IMR-90 (cell line): ENCODE results near the gene ADCK1. TPM values are rescaled to one million over a fixed set of nuclear protein-coding genes. Genes with fewer than 3 reads are reported as not detected.

ENCODE experiments used
- ATAC-seq: fragments of 200-7000 bp; cut with Tn5 transposase; 2 replicates; pipeline ENCODE4 v1.9.1; 2020; ENCODE audit warnings: low read depth, mild to moderate bottlenecking, moderate library complexity
- BruUV-seq: library from RNA; stranded (reverse); fragments of 400-500 nt; replicated peaks from 2 replicates; lab custom pipeline; 2021; lab: Mats Ljungman, UMichigan
- CTCF ChIA-PET: fragments of 300-600 bp; formaldehyde crosslinking; extraction: SDS; loops from one replicate; lab custom pipeline; 2021; ENCODE audit warnings: antibody characterized with exemption; lab: Yijun Ruan, JAX
- POLR2A ChIA-PET: fragments of 300-600 bp; sonication (Branson Sonifier 250); formaldehyde crosslinking; loops from one replicate; lab custom pipeline; 2022; ENCODE audit warnings: antibody characterized with exemption; ENCODE audit not compliant: unreplicated experiment; lab: Charles Lee
- DNase-seq: peaks from one replicate; pipeline ENCODE4 v3.0.0; 2013
- H2AFZ ChIP-seq: replicated peaks from 2 replicates; pipeline ENCODE3; 2013; ENCODE audit warnings: low read length, mild to moderate bottlenecking; ENCODE audit not compliant: poor library complexity
- H2AK5ac ChIP-seq: 2 replicates; pipeline ENCODE4 v1.6.1; 2013; ENCODE audit warnings: low read depth, low read length, inconsistent platforms
- H2AK9ac ChIP-seq: replicated peaks from 2 replicates; pipeline ENCODE3; 2013; ENCODE audit warnings: mild to moderate bottlenecking, low read depth, low read length, moderate library complexity; ENCODE audit not compliant: poor library complexity
- H2BK120ac ChIP-seq: 2 replicates; pipeline ENCODE4 v1.6.1; 2013; ENCODE audit warnings: low read depth, low read length, inconsistent platforms
- H2BK15ac ChIP-seq: 3 replicates; pipeline ENCODE4 v1.6.1; 2013; ENCODE audit warnings: low read depth, low read length, inconsistent platforms
- H2BK20ac ChIP-seq: 2 replicates; pipeline ENCODE4 v1.6.1; 2013; ENCODE audit warnings: low read depth, mild to moderate bottlenecking, inconsistent platforms, low read length, moderate library complexity
- H2BK5ac ChIP-seq: 2 replicates; pipeline ENCODE4 v1.6.1; 2013; ENCODE audit warnings: mild to moderate bottlenecking, low read depth, low read length, inconsistent platforms; ENCODE audit not compliant: poor library complexity, severe bottlenecking
- H3K14ac ChIP-seq: replicated peaks from 2 replicates; pipeline ENCODE4 v1.6.1; 2013; ENCODE audit warnings: low read depth, low read length, inconsistent platforms
- H3K18ac ChIP-seq: 2 replicates; pipeline ENCODE4 v1.6.1; 2013; ENCODE audit warnings: low read depth, low read length, control low read depth
- H3K23ac ChIP-seq: 2 replicates; pipeline ENCODE4 v1.6.1; 2013; ENCODE audit warnings: low read depth, low read length, inconsistent platforms
- H3K27ac ChIP-seq: 2 replicates; pipeline ENCODE4 v1.5.1; 2013; ENCODE audit warnings: mild to moderate bottlenecking, control low read depth, low read length; ENCODE audit not compliant: insufficient read depth
- H3K27me3 ChIP-seq: 2 replicates; pipeline ENCODE4 v1.6.1; 2013; ENCODE audit warnings: low read length; ENCODE audit not compliant: control insufficient read depth, insufficient read depth
- H3K36me3 ChIP-seq: 2 replicates; pipeline ENCODE4 v1.6.1; 2013; ENCODE audit warnings: low read length, mixed read lengths; ENCODE audit not compliant: control insufficient read depth, insufficient read depth
- H3K4ac ChIP-seq: 2 replicates; pipeline ENCODE4 v1.6.1; 2013; ENCODE audit warnings: low read depth, low read length, inconsistent platforms
- H3K4me1 ChIP-seq: 2 replicates; pipeline ENCODE4 v1.6.1; 2013; ENCODE audit warnings: low read length, mixed read lengths; ENCODE audit not compliant: control insufficient read depth, insufficient read depth
- H3K4me2 ChIP-seq: 2 replicates; pipeline ENCODE4 v1.6.1; 2013; ENCODE audit warnings: low read depth, mild to moderate bottlenecking, control low read depth, low read length, moderate library complexity
- H3K4me3 ChIP-seq: 2 replicates; pipeline ENCODE4 v1.5.1; 2013; ENCODE audit warnings: low read depth, mild to moderate bottlenecking, control low read depth, low read length, moderate library complexity; ENCODE audit not compliant: insufficient read depth
- H3K56ac ChIP-seq: 2 replicates; pipeline ENCODE4 v1.6.1; 2013; ENCODE audit warnings: low read length, inconsistent platforms; ENCODE audit not compliant: insufficient read depth; ENCODE audit errors: extremely low read depth
- H3K79me1 ChIP-seq, 2 experiments: 2 replicates each; pipeline ENCODE4 v1.6.1; 2013; ENCODE audit warnings: low read length in 2 of 2, inconsistent platforms in 1 of 2, low read depth in 1 of 2
- H3K9ac ChIP-seq: 2 replicates; pipeline ENCODE4 v1.6.1; 2013; ENCODE audit warnings: low read depth, low read length, control low read depth
- H3K9me1 ChIP-seq: 2 replicates; pipeline ENCODE4 v1.6.1; 2013; ENCODE audit warnings: low read length, inconsistent platforms; ENCODE audit not compliant: insufficient read depth
- H3K9me3 ChIP-seq: 2 replicates; pipeline ENCODE4 v1.6.1; 2013; ENCODE audit warnings: low read length; ENCODE audit not compliant: control insufficient read depth, insufficient read depth
- H4K20me1 ChIP-seq: 2 replicates; pipeline ENCODE4 v1.6.1; 2013; ENCODE audit warnings: low read length, inconsistent platforms; ENCODE audit not compliant: insufficient read depth
- H4K5ac ChIP-seq: 2 replicates; pipeline ENCODE4 v1.6.1; 2013; ENCODE audit warnings: mild to moderate bottlenecking, low read depth, low read length, control low read depth
- H4K8ac ChIP-seq, 2 experiments: 2 replicates each; pipeline ENCODE4 v1.6.1; 2013; ENCODE audit warnings: low read depth in 2 of 2, low read length in 2 of 2, control low read depth in 1 of 2, inconsistent platforms in 1 of 2
- H4K91ac ChIP-seq: 2 replicates; pipeline ENCODE4 v1.6.1; 2013; ENCODE audit warnings: low read depth, low read length, inconsistent platforms; ENCODE audit not compliant: insufficient read depth
- BHLHE40 ChIP-seq: fragments of 150-350 bp; IDR thresholded peaks from 2 replicates; pipeline ENCODE4 v1.6.1; 2016; ENCODE audit warnings: mild to moderate bottlenecking, low read depth, low read length
- CEBPB ChIP-seq: IDR thresholded peaks from 2 replicates; pipeline ENCODE4 v1.6.1; 2012; ENCODE audit warnings: low read depth, low read length, improper control_type of control experiment
- WGBS, 2 experiments: methylation state at CpG; one replicate each; pipeline versions ENCODE4 v1.1.5 to v1.1.7; 2013; ENCODE audit warnings: missing lambda C conversion rate in 2 of 2; ENCODE audit not compliant: insufficient read length in 1 of 2; ENCODE audit errors: extremely low coverage in 2 of 2; 5-methylcytosine and 5-hydroxymethylcytosine counted together
- dilution Hi-C: fragments of 300-500 bp; cut with HindIII; formaldehyde crosslinking; loops from one replicate; pipeline ENCODE4 v1.14.3; 2018; ENCODE audit warnings: low sequenced_read_pairs; ENCODE audit not compliant: unreplicated experiment
- in situ Hi-C: fragments of 300-500 bp; cut with MboI; formaldehyde crosslinking; loops from 3 replicates; pipeline ENCODE4 v1.14.3; 2019; ENCODE audit warnings: low sequenced_read_pairs, inconsistent platforms, mixed read lengths
- intact Hi-C: fragments of 100-400 bp; cut with micrococcal nuclease; formaldehyde crosslinking; loops from 2 replicates; pipeline ENCODE4 v1.10.0; 2022
- polyA plus RNA-seq, 3 experiments: library from polyadenylated mRNA; depleted of rRNA; stranded (reverse); fragments of >200 nt; gene quantifications; 2 replicates each; pipeline ENCODE4 v1.2.3, GENCODE V29; 2012; ENCODE audit warnings: low replicate concordance in 1 of 3
- total RNA-seq: library from RNA; depleted of rRNA; stranded (reverse); fragments of >200 nt; gene quantifications from 2 replicates; pipeline ENCODE4 v1.2.3, GENCODE V29; 2012
- TF ChIP-seq, protein P1 (sequence below): fragments of 150-350 bp; IDR thresholded peaks from 2 replicates; pipeline ENCODE4 v1.6.1; 2016; ENCODE audit warnings: low read depth, mild to moderate bottlenecking, low read length, moderate library complexity, borderline replicate concordance

Gene ADCK1
- total and polyA plus RNA-seq, 2 of the 4 experiments (the other 2 are of a cell fraction), result 1.6 to 4.6 TPM

DNA sequence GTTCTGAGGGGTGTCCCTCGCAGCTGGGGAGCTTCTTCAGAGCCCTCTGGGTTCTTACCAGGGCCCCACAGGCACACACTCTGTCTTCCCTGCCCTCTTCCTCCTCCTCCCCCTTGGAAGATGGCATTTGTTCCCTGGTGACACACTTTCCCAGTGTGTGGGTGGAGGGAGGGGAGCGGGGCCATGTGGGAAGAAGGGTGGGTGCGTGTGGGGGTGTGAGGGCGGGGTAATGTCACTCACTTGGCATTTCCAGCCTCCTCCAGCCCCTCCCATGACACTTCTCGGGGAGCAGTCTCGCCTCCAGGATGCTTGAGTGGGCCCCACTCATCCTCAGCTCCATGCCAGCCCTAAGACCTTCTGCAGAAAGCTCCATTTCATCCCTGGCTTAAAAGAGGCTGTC lies 61.3 kb downstream of the ADCK1 start:
- Histone ChIP-seq H2BK15ac (no peak overlapping the region), H3K27me3 (no peaks in the 10 kb centered on the region), H3K4me1 (no peaks in the 10 kb centered on the region), H4K20me1 (no peaks in the 10 kb centered on the region; the same call in 1 of the 2 replicates), H2BK5ac (no peak overlapping the region), H3K9me3 (no peaks in the 10 kb centered on the region), H3K79me1 (no peaks in the 10 kb centered on the region), H2AK9ac (no peak overlapping the region), H2BK20ac (no peak overlapping the region), H3K9me1 (no peaks in the 10 kb centered on the region), H3K4me3 (no peak overlapping the region), H3K14ac (no peak overlapping the region), H2AK5ac (no peak overlapping the region), H4K91ac (no peak overlapping the region), H2BK120ac (no peak overlapping the region), H3K4ac (no peak overlapping the region), H3K4me2 (no peak overlapping the region), H3K27ac (no peak overlapping the region), H3K23ac (no peak overlapping the region), H3K56ac (no peak overlapping the region), H2AFZ (no peak overlapping the region), H3K9ac (no peak overlapping the region), H4K8ac (no peak overlapping the region), H3K18ac (no peak overlapping the region), H4K5ac (no peak overlapping the region), H3K36me3 (no peaks in the 10 kb centered on the region)
- CTCF ChIA-PET, result interaction anchor here (0.5 to 1.7 kb wide), 4 partner anchors 9 to 816 kb away, joined by 3 to 10 read pairs (median 4); no protein-coding TSS in a partner anchor
- POLR2A ChIA-PET, result no interaction called here
- dilution Hi-C loops, result no loop called here
- intact Hi-C loops, result loop anchor here (5.0 to 10.0 kb wide), 4 partner anchors 164 to 1044 kb away; no protein-coding TSS in a partner anchor
- DNase-seq, result no peak
- no peak for TF ChIP-seq BHLHE40
- no peak for TF ChIP-seq CEBPB
- TF ChIP-seq, protein P1, sequence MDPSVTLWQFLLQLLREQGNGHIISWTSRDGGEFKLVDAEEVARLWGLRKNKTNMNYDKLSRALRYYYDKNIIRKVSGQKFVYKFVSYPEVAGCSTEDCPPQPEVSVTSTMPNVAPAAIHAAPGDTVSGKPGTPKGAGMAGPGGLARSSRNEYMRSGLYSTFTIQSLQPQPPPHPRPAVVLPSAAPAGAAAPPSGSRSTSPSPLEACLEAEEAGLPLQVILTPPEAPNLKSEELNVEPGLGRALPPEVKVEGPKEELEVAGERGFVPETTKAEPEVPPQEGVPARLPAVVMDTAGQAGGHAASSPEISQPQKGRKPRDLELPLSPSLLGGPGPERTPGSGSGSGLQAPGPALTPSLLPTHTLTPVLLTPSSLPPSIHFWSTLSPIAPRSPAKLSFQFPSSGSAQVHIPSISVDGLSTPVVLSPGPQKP, result no peak
- in situ Hi-C loops, result loop anchor here (25.0 kb wide), 2 partner anchors 726 to 976 kb away; no protein-coding TSS in a partner anchor
- no TSS peak for BruUV-seq
- ATAC-seq, result no peak
- WGBS, 2 experiments, result no CpG with 5 or more reads among the region's 6 CpGs
